Breast epithelium (tissue), 3 donors: ENCODE data around the gene MAP7.

Source experiments
- CTCF ChIP-seq, 3 donors: fragments of 450-650 bp; IDR thresholded peaks; one replicate each; pipeline ENCODE4 v1.5.1; 2016 to 2017; ENCODE audit warnings: antibody characterized with exemption in 3 of 3, mild to moderate bottlenecking in 3 of 3, moderate library complexity in 3 of 3
- POLR2A ChIP-seq: fragments of 450-650 bp; IDR thresholded peaks from one replicate; pipeline ENCODE4 v1.6.1; 2016; ENCODE audit warnings: antibody characterized with exemption, mild to moderate bottlenecking, moderate library complexity

- no peak for TF ChIP-seq CTCF (IDR thresholded peaks at IDR 0.05)
- no peak for TF ChIP-seq POLR2A
Observed at GRCh38 chr6:136514591-136514990, 35.6 kb downstream of the MAP7 start.
